ENCODE measurements around the gene FHAD1.

FHAD1 gene

GRCh38 chr1:15345705-15346345 is 98.8 kb downstream of the FHAD1 start:
- DNase-seq (ENCODE audit: low read depth): no peak

DNA sequence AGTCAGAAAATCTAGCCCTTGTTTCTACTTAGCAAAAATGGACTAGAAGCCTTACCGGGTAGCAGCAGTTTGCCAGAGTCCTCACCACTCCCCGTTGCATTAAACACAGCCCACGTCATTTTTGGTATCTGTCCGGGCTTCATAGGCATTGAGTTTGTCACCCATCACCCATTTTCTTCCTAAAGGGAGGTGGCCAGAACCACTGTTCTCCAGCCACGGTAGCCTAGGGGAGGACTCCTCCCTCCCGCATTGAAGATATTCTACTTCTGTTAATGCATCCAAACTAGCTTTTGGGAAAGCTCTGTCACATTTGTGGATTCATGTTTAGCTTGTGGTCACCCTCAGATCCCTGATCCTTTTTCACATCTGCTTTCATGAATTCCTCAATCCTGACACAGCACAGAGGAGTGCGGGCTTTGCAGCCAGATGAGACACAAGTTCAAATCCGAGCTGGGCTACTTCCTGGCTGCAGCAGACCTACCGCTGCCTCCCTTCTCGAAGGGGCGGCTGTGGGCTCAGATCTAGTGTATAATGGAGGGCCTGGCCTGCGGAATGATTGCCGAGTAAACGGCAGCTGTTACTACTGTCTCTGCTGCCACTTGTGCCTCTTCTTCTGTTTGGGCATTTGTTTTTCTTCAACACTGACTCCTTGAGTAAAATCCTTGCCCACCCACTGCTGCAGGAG is 99.5 kb downstream of the FHAD1 start:
- no peak for DNase-seq (ENCODE audit: low read depth)

GRCh38 chr1:15347182-15347581 is 100.2 kb downstream of the FHAD1 start:
- DNase-seq (ENCODE audit: low read depth): no peak

DNA sequence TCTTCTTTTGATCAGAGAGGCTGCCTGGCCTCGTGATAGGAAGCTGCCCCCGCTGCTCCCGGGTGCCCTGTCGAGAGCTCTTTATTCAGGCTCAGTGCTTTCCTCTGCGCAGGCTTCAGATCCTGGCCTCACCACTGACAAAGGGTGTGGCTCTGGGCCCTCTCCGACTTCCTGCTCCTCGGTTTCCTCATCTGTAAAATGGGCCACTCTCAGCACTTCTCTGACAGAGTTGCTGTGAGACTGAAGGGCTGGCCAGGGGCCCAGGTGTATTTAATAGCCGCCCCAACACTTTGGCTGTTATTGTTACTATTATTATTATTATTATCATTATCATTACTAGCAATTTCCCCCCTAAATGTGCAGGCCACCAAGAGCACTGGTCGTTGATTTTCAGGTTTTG is 101.6 kb downstream of the FHAD1 start:
- DNase-seq (ENCODE audit: low read depth): no peak

GRCh38 chr1:15349133-15349532 is 102.1 kb downstream of the FHAD1 start:
- no peak for DNase-seq (ENCODE audit: low read depth)

DNA sequence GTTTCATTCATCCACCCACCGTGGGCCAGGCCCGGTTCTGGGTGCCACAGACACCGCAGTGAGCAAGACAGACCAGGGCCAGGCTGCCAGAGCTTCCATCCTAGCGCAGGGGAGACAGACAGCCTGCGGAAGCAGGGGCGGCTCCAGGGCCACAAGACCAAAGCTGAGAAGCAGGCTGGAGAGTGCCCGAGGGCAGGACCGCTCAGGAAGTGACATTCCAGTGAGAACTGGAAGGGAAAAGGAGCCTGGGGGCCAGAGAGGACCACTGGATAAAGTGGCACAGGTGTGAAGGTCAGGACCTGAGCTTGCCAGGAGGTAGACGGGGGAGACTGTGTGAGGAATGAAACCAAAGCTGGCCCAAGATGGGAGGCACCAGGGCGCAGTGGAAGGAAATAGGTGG is 103.1 kb downstream of the FHAD1 start:
- DNase-seq (ENCODE audit: low read depth): no peak

DNA sequence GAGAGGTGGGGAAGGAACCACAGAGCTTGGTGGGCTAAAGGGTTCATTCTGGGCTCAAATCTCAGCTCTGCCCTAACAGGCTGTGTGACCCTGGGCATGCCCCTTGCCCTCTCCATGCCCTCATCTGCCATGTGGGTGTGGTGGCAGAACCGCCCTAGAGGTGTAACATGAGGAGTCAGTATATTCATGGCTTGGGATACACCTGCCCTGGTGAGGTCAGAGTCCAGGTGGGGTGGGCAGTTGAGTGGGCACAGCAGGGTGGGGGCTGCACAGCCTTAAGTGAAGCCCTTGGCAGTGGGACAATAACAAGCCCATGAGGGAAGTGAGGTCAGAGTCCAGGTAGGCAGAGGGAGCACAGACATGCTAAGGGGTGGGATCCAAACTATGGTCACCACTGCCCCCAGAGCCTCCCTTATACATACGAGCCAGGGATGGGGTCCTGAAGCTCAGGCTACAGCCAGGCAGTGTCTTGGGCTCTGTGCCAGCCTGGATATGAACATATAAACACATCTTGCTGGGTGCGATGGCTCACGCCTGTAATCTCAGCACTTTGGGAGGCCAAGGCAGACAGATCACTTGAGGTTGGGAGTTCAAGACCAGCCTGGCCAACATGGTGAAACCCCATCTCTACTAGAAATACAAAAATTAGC is 103.7 kb downstream of the FHAD1 start:
- no peak for DNase-seq (ENCODE audit: low read depth)

GRCh38 chr1:15351310-15351709 is 104.3 kb downstream of the FHAD1 start:
- DNase-seq (ENCODE audit: low read depth): no peak

- peak; percentile 91 for DNase-seq (ENCODE audit: low read depth)
Observed at GRCh38 chr1:15352128-15352957, 105.3 kb downstream of the FHAD1 start.

GRCh38 chr1:15353839-15354579 is 107.0 kb downstream of the FHAD1 start:
- DNase-seq (ENCODE audit: low read depth): no peak

DNA sequence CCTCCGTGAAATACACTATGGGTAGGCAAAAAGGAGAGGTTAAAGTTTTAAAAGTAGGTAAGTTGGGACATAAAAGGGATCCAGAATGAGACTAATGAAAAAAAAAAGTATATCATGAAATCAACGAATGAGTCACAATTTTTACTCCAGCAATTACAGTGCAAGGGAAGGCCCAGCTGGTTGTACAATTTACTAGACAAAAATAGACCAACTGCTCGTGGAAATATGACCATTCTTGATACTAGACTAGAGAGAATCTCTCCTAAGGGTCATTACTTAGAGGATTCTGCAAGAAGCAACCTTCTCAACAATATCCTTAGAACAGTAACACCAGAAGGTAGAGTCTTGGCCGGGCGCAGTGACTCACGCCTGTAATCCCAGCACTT is 107.5 kb downstream of the FHAD1 start:
- peak; percentile 78 for DNase-seq (ENCODE audit: low read depth)

DNA sequence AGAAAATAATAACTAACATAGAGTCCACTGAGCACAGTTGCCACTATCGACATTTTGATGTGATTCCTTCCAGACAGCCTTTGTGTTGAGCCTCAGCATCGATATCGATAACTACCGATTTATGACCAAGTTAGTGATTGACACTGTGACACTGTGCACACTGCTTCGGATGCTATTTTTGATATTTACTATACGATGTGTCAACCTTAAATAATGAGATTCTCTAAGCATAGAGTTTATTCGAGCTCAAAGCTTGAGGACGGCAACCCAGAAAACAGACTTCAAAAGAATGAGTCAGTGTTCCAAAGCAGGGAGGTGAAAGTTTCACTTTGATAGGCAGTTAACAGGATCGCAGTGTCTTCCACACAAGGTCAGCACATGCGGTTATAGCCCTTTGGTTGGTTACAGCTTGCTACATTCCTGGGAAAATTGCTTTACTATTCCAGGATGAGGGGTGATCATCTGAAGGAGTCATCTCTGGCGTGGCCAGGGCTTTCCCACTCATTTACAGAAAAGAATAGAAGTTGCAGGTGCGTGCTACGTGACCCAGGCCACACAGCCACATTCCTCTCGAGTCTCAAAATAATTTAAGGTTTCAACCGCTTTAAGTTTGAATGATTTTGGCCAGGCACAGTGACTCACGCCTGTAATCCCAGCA is 109.1 kb downstream of the FHAD1 start:
- peak; percentile 93 for DNase-seq (ENCODE audit: low read depth)

GRCh38 chr1:15357612-15358207 is 110.7 kb downstream of the FHAD1 start:
- DNase-seq (ENCODE audit: low read depth): no peak

DNA sequence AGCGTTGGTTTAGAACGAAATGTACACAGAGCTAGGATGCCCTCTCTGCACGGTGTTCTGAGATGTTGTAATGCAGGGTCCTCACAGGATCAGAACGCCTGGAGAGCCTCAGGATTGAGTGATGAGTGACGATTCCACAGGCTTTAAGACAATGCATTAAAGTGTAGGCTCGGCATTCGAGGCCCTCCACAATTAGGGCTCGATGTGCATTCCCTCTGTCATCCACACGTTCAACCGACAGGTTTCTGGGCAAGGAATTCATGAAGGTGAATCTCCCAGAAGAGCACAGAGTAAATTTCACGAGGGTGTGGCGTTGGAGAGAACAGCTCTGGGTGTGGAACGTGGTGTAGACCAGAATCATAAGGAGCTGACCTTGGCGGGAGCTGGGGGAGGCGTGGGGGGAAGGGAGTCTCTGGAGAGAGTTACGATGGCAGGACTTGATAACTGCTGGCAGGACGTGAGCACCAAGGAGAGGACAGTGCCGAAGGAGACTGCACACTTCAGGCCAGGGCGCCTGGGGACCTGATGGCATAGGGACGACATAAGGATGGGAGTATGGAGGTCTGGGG is 111.6 kb downstream of the FHAD1 start:
- DNase-seq (ENCODE audit: low read depth): no peak

DNA sequence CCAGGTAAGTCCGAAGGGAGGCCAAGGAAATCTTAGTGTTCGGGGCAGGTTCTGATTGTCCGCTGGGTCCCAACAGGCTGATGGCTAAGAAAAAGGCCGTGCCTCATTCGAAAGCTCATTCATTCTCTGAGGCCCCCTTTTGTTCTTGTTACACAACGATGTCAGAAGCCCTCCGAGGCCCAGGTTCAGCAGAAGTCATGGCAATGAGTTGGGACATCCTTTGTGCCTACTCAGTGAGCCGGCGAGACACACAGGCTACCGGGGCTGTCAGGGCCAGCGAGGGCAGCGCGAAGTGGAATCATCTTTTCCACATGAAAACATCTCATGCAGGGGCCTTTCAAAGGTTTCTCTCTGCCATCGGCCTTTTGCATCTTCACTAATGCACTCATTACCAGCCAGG is 113.7 kb downstream of the FHAD1 start:
- no peak for DNase-seq (ENCODE audit: low read depth)

DNA sequence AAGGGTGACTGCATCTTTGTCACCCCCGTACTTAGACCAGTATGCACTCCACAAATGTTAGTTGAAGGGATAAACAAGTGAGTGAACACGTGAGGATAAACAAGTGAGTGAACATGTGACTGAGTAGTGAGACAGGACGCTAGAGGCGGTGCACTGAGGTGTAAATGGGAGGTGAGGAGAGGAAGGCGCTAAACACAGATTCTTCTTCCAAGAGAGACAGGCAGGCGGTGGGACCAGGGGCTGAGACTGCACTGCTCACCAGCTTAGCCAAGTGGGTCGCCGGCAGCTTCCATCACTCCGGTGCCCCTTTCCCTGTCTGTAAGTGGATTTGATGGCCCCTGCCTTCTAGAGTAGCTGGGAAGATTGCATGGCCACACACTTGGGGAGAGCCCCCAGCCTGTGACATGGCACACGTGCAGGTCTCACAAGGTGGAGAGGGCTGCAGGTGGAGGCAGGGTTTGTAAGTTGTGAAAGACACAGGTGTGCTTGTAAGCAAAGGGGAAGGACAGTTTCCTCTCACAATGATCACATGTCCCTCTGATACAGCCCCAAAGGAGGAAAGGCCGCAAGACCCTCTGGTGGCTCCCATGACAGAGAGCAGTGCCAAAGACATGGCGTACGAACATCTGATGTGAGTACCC is 115.2 kb downstream of the FHAD1 start:
- DNase-seq (ENCODE audit: low read depth): no peak

GRCh38 chr1:15362737-15363128 is 115.7 kb downstream of the FHAD1 start:
- DNase-seq (ENCODE audit: low read depth): no peak

- no peak for DNase-seq (ENCODE audit: low read depth)
Observed at GRCh38 chr1:15364740-15365139, 117.7 kb downstream of the FHAD1 start.

GRCh38 chr1:15368888-15369287 is 121.9 kb downstream of the FHAD1 start:
- DNase-seq (ENCODE audit: low read depth): no peak

GRCh38 chr1:15370268-15370667 is 123.2 kb downstream of the FHAD1 start:
- no peak for DNase-seq (ENCODE audit: low read depth)

Measured in EH (cell line).